K562 treated with DMSO at 1 percent for 12 hours (cell line): ENCODE measurements around the gene SERPINB10. TPM values are rescaled to one million over a fixed set of nuclear protein-coding genes. Genes with fewer than 3 reads are reported as not detected.

Experiments
- total RNA-seq: library from RNA; unstranded; fragments of 300-600 nt; gene quantifications from 2 replicates; pipeline ENCODE4 v1.2.3, GENCODE V29; 2022; ENCODE audit not compliant: insufficient read depth

SERPINB10 gene, protein sequence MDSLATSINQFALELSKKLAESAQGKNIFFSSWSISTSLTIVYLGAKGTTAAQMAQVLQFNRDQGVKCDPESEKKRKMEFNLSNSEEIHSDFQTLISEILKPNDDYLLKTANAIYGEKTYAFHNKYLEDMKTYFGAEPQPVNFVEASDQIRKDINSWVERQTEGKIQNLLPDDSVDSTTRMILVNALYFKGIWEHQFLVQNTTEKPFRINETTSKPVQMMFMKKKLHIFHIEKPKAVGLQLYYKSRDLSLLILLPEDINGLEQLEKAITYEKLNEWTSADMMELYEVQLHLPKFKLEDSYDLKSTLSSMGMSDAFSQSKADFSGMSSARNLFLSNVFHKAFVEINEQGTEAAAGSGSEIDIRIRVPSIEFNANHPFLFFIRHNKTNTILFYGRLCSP
- not detected in 2 replicates for total RNA-seq

DNA sequence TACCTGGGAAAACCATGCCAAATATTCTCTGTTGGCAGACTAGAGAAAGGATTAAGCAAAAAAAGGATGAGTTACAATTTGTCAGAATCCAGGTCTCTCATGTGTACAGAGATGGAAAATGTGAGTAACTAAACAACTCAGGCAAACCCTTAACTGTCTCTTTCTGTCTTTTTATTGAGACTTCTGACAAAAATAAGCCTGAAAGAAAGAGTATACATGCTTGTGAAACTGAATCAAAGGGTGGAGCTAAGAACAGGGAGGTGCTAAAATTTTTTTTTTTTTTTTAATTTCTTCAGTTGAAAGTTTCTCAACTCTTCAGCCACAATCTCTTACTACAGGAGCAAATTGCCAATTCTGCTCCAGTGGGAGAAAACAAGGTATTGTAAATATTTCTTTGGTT is at the start of gene SERPINB10:
SERPINB10 (plus strand) TSS at position 295 of the 400 bp plus-strand sequence. CDS start 7,553 bp downstream, outside the sequence.

DNA sequence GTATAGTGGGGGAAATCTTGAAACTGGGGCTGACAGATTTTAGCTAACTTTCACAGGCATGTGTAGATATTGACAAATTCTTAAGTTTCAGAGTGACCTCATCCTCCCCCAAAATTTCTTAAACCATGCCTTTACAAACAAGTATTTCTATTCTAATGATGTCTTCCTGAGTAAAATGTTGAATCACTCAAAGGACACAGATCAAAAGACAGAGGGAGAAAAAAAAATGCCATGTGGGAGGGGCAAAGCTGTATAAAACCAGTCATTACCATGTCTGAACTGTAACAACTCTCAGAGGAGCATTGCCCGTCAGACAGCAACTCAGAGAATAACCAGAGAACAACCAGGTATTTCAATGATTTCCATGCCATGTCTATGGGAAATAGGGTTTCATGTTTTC is 20.3 kb upstream of the SERPINB10 start, which contains the start of gene SERPINB2:
SERPINB2 (plus strand) TSS at position 282 of the 400 bp plus-strand sequence. CDS start 3,740 bp downstream, outside the sequence.

DNA sequence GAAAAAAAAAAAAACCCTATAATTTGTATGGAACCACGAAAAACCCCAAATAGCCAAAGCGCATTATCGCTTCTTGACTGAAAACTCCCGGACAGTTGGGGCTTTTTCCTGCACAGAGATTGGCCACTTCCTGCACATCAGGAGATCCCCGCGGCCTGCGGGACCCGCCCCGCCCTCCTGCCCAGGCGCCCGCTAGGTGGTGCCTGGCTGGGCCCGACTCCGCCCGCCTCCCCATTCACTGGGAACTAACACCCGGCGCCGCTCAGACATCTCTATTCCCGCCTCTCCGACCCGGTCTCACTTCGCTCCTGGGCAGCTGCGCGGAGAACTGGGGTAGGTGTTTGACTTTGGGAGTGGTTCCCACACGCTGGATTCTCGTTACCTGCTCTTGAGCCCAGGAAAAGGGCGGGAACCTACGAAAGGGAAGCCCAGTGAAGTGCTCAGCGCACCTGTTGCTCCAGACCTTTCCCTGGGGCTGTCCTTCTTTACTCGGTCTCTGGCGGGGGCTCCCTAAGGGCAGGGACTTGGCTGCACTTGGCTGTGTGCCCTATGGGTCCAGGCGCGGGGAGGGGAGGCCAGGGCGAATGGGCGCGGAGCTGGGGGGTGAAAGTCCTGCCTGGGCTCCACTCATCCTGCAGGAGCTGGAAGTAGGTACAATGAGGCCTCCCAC is 41.4 kb downstream of the SERPINB10 start, which contains the start of gene HMSD:
HMSD (plus strand) TSS at position 234 of the 670 bp plus-strand sequence. CDS start 4,155 bp downstream, outside the sequence.

DNA sequence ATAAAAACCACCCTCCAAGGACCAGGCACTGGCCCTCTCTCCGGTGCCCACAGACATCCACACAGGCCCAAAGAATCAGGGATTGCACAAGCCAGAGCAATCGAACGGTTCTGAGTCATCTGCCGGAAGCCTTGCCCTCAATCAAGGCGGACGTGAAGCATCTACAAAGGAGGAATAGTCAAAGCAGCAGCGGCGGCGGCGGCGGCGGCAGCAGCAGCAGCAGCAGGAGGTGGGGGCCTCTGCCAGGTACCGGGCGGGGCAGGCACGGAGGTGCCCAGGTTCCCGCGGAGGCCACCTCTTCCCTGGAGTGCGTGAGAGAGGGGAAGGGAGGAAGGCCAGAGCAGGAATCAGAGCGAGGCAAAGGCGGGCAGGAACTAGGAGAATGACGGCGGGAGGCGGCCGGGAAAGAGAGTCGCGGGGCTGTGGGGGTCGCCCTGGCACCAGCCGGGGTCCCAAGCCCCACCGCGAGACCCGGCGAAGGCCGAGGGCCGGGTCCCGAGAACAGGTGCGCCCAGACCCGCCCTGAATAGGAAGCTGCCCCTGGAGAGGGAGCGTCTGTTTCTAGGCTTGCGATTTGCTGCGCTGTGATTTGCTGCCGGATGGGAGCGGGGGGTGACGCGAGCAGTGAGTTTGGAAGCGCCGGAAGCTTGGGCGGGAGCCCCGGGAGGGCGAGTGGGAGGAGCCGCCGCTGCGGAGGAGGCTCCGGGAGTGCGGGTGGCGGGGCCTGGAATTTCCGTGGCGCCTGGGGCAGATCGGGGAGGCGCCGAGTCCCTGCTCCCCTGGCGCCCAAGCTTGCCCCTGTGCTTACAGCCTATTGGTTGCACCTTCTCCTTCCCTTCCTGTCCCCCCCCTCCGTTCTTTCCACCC is 62.4 kb downstream of the SERPINB10 start, which contains the start of gene SERPINB8:
SERPINB8 (plus strand) TSS at position 140 of the 867 bp plus-strand sequence. CDS start 8,228 bp downstream, outside the sequence.

Other genes with a start within 250 kb of the SERPINB10 start
- not detected in 2 replicates for gene SERPINB3, start 246.1 kb upstream of the SERPINB10 start, total RNA-seq
- gene SERPINB11, start 205.0 kb upstream of the SERPINB10 start, total RNA-seq: not detected in 2 replicates
- gene SERPINB7, start 132.5 kb upstream of the SERPINB10 start, total RNA-seq: not detected in 2 replicates
- not detected in 2 replicates for gene SERPINB2, start 20.3 kb upstream of the SERPINB10 start, total RNA-seq
- not detected in 2 replicates for gene HMSD, start 41.3 kb downstream of the SERPINB10 start, total RNA-seq
- 0.73 and 1.3 TPM in 2 replicates for gene SERPINB8, start 62.1 kb downstream of the SERPINB10 start, total RNA-seq
- not detected in 2 replicates for gene LINC00305, start 241.1 kb downstream of the SERPINB10 start, total RNA-seq